Liver (tissue), 3 donors: ENCODE results near the gene C1D.

Experiments
- FOXA2 ChIP-seq: IDR thresholded peaks from 2 replicates; pipeline ENCODE4 v1.6.1; 2016; ENCODE audit warnings: antibody characterized with exemption
- GABPA ChIP-seq, 2 donors: IDR thresholded peaks in 1 of 2; conservative IDR thresholded peaks in 1 of 2; 2 replicates each; pipeline ENCODE4 v1.6.1; 2016; ENCODE audit warnings: antibody characterized with exemption in 2 of 2, mild to moderate bottlenecking in 1 of 2, moderate library complexity in 1 of 2
- JUND ChIP-seq, 2 donors: IDR thresholded peaks; 2 replicates each; pipeline ENCODE4 v1.6.1; 2016; ENCODE audit warnings: antibody characterized with exemption in 2 of 2
- RAD21 ChIP-seq, 2 donors: IDR thresholded peaks; 2 replicates each; pipeline ENCODE4 v1.6.1; 2016; ENCODE audit warnings: antibody characterized with exemption in 2 of 2, mild to moderate bottlenecking in 2 of 2
- SP1 ChIP-seq: IDR thresholded peaks from 2 replicates; pipeline ENCODE4 v1.6.1; 2018; ENCODE audit warnings: antibody characterized with exemption, mild to moderate bottlenecking
- TAF1 ChIP-seq: conservative IDR thresholded peaks from 2 replicates; pipeline ENCODE4 v1.6.1; 2016; ENCODE audit warnings: antibody characterized with exemption, mild to moderate bottlenecking
- YY1 ChIP-seq: IDR thresholded peaks from 2 replicates; pipeline ENCODE4 v1.6.1; 2016; ENCODE audit warnings: antibody characterized with exemption, mild to moderate bottlenecking
- TF ChIP-seq, protein P1 (sequence below): IDR thresholded peaks from 2 replicates; pipeline ENCODE4 v1.6.1; 2016; ENCODE audit warnings: antibody characterized with exemption
- TF ChIP-seq, protein P2 (sequence below): fragments of 150-350 bp; IDR thresholded peaks from 2 replicates; pipeline ENCODE4 v1.5.1; 2017; ENCODE audit warnings: improper control_type of control experiment, low read depth, low read length; ENCODE audit not compliant: missing input control
- TF ChIP-seq, protein P3 (sequence below): IDR thresholded peaks from 2 replicates; pipeline ENCODE4 v1.6.1; 2016; ENCODE audit warnings: antibody characterized with exemption
- TF ChIP-seq, protein P4 (sequence below): IDR thresholded peaks from 2 replicates; pipeline ENCODE4 v1.6.1; 2016; ENCODE audit warnings: antibody characterized with exemption, mild to moderate bottlenecking
- donor health status: healthy.
- donor health status: healthy.

- TF ChIP-seq, protein P1, sequence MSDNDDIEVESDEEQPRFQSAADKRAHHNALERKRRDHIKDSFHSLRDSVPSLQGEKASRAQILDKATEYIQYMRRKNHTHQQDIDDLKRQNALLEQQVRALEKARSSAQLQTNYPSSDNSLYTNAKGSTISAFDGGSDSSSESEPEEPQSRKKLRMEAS, result no peak
- TF ChIP-seq, protein P2, sequence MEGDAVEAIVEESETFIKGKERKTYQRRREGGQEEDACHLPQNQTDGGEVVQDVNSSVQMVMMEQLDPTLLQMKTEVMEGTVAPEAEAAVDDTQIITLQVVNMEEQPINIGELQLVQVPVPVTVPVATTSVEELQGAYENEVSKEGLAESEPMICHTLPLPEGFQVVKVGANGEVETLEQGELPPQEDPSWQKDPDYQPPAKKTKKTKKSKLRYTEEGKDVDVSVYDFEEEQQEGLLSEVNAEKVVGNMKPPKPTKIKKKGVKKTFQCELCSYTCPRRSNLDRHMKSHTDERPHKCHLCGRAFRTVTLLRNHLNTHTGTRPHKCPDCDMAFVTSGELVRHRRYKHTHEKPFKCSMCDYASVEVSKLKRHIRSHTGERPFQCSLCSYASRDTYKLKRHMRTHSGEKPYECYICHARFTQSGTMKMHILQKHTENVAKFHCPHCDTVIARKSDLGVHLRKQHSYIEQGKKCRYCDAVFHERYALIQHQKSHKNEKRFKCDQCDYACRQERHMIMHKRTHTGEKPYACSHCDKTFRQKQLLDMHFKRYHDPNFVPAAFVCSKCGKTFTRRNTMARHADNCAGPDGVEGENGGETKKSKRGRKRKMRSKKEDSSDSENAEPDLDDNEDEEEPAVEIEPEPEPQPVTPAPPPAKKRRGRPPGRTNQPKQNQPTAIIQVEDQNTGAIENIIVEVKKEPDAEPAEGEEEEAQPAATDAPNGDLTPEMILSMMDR, result no peak
- TF ChIP-seq SP1 (no peak), YY1 (no peak), JUND (IDR thresholded peaks at IDR 0.05) (no peak), TAF1 (no peak), RAD21 (IDR thresholded peaks at IDR 0.05) (no peak), GABPA (IDR thresholded peaks at IDR 0.05 in 1 of 2, conservative IDR thresholded peaks at IDR 0.05 in 1 of 2) (no peak), FOXA2 (no peak)
- TF ChIP-seq, protein P3, sequence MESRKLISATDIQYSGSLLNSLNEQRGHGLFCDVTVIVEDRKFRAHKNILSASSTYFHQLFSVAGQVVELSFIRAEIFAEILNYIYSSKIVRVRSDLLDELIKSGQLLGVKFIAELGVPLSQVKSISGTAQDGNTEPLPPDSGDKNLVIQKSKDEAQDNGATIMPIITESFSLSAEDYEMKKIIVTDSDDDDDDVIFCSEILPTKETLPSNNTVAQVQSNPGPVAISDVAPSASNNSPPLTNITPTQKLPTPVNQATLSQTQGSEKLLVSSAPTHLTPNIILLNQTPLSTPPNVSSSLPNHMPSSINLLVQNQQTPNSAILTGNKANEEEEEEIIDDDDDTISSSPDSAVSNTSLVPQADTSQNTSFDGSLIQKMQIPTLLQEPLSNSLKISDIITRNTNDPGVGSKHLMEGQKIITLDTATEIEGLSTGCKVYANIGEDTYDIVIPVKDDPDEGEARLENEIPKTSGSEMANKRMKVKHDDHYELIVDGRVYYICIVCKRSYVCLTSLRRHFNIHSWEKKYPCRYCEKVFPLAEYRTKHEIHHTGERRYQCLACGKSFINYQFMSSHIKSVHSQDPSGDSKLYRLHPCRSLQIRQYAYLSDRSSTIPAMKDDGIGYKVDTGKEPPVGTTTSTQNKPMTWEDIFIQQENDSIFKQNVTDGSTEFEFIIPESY, result no peak
- TF ChIP-seq, protein P4, sequence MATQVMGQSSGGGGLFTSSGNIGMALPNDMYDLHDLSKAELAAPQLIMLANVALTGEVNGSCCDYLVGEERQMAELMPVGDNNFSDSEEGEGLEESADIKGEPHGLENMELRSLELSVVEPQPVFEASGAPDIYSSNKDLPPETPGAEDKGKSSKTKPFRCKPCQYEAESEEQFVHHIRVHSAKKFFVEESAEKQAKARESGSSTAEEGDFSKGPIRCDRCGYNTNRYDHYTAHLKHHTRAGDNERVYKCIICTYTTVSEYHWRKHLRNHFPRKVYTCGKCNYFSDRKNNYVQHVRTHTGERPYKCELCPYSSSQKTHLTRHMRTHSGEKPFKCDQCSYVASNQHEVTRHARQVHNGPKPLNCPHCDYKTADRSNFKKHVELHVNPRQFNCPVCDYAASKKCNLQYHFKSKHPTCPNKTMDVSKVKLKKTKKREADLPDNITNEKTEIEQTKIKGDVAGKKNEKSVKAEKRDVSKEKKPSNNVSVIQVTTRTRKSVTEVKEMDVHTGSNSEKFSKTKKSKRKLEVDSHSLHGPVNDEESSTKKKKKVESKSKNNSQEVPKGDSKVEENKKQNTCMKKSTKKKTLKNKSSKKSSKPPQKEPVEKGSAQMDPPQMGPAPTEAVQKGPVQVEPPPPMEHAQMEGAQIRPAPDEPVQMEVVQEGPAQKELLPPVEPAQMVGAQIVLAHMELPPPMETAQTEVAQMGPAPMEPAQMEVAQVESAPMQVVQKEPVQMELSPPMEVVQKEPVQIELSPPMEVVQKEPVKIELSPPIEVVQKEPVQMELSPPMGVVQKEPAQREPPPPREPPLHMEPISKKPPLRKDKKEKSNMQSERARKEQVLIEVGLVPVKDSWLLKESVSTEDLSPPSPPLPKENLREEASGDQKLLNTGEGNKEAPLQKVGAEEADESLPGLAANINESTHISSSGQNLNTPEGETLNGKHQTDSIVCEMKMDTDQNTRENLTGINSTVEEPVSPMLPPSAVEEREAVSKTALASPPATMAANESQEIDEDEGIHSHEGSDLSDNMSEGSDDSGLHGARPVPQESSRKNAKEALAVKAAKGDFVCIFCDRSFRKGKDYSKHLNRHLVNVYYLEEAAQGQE, result no peak
Observed at GRCh38 chr2:68083346-68083745, 20.5 kb upstream of the C1D start.
